LNCaP clone FGC (cell line): ENCODE results near the gene CACNB4.

Source experiments
- DNase-seq: peaks from one replicate; pipeline ENCODE4 v3.0.0-alpha.2; 2011; ENCODE audit warnings: low read depth
- H3K4me3 ChIP-seq: 2 replicates; pipeline ENCODE4 v1.5.1; 2011; ENCODE audit warnings: mild to moderate bottlenecking, low read depth, low read length, control low read depth
- TF ChIP-seq, protein P1 (sequence below): IDR thresholded peaks from 2 replicates; pipeline ENCODE4 v1.5.1; 2012; ENCODE audit warnings: mild to moderate bottlenecking; ENCODE audit not compliant: control insufficient read depth, insufficient read depth; ENCODE audit errors: extremely low read depth

Gene CACNB4

DNA sequence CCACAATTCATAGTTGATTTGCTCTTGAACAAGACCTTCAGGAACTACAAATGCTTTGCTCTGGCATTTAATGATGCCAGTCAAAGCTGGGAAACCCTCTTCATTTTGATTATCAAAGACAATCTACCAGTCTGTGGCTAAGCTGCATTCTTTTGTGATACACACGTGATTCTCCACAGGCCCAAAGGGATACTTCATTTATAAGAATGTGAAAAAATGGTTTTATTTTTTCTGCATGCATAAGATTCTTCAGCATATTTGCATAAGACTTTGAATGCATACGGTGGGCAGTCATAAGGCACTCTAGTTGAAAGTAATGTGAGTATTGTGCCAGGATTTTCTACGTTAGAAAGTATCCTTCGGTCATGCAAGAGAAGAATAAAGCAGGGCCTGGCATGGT is 237.7 kb downstream of the CACNB4 start:
- TF ChIP-seq, protein P1, sequence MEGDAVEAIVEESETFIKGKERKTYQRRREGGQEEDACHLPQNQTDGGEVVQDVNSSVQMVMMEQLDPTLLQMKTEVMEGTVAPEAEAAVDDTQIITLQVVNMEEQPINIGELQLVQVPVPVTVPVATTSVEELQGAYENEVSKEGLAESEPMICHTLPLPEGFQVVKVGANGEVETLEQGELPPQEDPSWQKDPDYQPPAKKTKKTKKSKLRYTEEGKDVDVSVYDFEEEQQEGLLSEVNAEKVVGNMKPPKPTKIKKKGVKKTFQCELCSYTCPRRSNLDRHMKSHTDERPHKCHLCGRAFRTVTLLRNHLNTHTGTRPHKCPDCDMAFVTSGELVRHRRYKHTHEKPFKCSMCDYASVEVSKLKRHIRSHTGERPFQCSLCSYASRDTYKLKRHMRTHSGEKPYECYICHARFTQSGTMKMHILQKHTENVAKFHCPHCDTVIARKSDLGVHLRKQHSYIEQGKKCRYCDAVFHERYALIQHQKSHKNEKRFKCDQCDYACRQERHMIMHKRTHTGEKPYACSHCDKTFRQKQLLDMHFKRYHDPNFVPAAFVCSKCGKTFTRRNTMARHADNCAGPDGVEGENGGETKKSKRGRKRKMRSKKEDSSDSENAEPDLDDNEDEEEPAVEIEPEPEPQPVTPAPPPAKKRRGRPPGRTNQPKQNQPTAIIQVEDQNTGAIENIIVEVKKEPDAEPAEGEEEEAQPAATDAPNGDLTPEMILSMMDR, result no peak
- no peak for DNase-seq
- no peak overlapping the region for H3K4me3 ChIP-seq

DNA sequence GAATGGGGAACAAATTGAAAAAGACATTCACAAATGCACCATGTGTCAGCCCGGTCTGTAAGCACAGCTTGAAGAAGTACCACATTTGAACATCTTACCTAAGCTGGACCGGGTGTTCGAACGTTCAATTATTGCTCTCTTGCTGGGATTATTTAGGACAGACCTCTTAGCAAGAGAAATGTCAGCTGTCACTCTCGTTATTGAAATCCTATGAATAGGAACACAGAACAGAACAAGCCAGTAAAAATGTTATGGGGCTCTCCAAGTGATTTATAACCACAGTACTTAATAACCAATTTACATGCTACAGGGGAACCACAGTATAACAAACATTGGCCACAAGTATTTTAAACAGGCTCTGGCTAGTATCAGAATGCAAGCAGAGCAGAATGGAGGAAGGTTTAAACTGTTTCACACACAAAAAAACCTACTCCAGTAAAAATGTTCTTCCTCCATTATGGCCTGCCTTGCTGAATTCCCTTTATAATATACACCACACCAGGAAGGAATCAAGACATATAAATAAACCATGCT is 238.2 kb downstream of the CACNB4 start:
- no peak overlapping the region for H3K4me3 ChIP-seq
- no peak for DNase-seq
- TF ChIP-seq, protein P1, result no peak

DNA sequence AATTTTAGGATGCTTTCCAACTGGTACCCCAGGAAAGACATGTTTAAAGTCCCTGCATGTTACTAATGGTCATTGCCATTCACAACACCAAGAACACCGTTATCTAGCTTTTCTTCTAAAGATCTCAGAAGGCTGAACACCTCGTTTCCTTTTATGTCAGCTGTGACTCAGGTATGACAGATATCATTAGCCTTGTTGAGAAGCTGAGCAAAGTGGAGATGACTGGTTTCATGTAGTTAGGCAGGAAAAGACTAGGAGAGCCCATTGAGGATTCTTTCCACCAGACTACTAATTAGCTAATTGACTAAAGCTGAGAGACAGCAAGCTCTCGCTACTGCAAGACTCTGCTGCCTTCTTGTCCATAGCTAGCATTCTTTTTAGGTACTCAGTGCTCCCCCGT is 238.6 kb downstream of the CACNB4 start:
- H3K4me3 ChIP-seq, result no peak overlapping the region
- TF ChIP-seq, protein P1, result no peak
- DNase-seq, result no peak

DNA sequence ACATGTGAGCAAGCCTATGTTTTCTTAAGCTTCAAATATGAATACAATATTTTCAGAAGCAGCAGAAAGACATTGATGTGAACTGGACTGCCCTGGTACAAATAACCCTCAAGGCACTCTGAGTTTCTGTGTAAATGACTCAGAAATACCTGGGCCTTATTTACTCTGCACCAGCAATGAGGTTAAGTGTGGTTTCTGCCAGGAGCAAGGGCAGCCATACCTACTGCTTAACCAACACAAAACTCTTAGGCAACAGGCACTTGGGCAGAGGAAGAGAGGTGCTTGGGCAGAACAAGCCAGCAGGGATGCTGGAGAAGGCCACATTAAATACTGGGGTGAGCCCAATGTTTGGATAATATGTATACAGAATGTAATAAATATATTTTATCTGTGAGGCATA is 241.2 kb downstream of the CACNB4 start:
- TF ChIP-seq, protein P1, result no peak
- no peak overlapping the region for H3K4me3 ChIP-seq

DNA sequence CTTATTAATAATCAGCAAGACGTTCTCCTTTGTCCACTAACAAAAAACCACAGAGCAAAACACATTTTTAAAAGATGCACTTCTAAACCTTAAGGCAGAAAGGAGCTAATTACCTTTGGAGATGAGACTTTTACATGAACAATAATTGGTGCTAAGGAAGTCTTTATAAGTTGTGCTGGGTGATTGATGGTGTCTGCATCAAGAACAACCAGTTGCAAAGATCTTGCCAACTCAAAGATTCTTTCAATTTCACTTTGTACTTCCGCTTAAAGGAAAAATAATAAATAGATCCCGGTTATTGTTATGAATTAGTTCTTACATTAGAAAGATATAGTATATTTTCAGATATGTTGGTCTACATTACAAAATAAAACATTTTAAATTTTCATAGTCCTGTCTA is 243.7 kb downstream of the CACNB4 start:
- H3K4me3 ChIP-seq, result no peak overlapping the region
- DNase-seq, result no peak
- TF ChIP-seq, protein P1, result no peak

More for the DNA sequence above, 241.2 kb downstream of the CACNB4 start:
- DNase-seq, result no peak

DNA sequence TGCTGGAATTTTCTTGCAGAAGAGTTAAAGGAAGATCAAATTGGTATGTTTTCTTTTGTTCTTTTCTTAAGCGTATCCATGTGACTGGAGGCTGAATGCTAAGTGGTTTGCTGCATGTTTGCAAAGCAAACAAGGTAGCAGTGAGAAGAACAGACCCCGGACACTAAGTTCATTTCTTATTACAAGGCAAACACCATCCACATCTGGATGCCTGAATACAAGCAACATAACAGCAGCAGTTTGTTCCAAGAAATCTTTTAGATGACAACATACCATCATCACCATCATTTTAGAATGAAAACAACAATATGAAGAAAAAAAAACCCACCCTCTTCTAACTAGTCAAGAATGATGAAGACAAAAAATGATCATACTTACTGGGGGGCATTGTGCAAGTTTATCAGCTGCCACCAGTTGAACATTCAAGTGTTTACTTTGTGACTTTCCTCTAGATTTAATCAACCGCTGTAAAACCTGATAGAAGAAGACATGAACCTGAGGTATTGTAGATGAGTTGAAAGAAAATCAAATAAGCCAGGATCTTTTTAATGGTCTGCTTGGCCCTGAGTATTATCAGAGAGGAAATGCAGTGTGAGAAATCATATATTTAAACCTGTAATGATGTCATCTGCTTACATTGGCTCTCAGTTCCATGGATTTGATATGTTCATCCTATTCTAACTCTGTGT is 245.6 kb downstream of the CACNB4 start:
- TF ChIP-seq, protein P1, result no peak
- no peak overlapping the region for H3K4me3 ChIP-seq
- peak; percentile 70 for DNase-seq

DNA sequence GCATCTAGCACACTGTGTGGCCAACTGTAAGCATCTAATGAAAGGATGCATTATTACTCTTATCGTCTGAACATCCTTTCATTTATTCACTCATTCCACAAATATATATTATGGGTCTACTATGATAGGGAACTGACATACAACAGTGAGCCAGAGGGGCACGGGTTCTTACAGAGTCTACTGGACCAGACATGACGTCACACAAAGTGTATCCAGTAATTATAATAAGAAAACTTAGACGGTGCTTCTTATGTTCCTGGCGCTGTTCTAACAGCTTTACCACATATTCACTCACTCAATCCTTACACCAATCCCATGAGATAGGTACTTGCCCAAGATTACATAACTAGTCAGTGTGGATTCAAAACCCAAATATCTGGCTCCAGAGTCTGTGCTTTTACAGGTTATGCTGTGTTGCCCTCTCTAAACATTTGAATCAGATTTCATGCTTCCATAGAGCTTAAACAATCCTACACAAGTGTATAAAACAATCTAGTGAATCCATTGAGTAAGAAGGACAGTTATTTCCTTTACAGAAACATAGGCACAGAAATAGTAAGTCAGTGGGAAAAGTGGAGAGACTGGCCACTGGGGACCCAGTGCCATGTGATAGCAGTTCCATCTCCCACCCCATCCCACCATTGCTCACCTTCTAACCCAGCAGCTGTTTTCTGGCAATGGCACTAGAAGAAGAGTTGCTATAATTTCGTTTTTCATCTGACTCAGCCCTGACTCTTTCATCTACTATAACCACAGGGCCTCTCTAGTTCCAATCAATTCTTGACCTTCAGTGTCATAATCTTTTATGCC is 246.4 kb downstream of the CACNB4 start:
- TF ChIP-seq, protein P1, result no peak
- no peak overlapping the region for H3K4me3 ChIP-seq

More for the DNA sequence above, 246.4 kb downstream of the CACNB4 start:
- DNase-seq, result no peak
